A549 (cell line): ENCODE data around the gene GRK6. TPM values are rescaled to one million over a fixed set of nuclear protein-coding genes. Genes with fewer than 3 reads are reported as not detected.
A peak's percentile ranks its signal among the peaks of the same experiment; 100 is the strongest.
"Not testable (repeated sequence)": the region's sequence is repeated elsewhere in the genome, so short reads cannot be mapped to it uniquely, and the experiment has no call there.

ENCODE experiments used
- ATAC-seq, 2 experiments: fragments of 200-7000 bp in 1 of 2; fragments of >200 bp in 1 of 2; cut with Nextera tagmentation in 1 of 2; cut with Tn5 transposase in 1 of 2; 3 replicates each; pipeline versions ENCODE4 v1.8.0 to v1.9.1; 2018 to 2020; ENCODE audit warnings: mild to moderate bottlenecking in 1 of 2, moderate library complexity in 1 of 2
- CTCF ChIA-PET: fragments of 300-600 bp; sonication (Branson Sonifier 250); formaldehyde crosslinking; extraction: SDS; loops from one replicate; lab custom pipeline; 2021; ENCODE audit warnings: antibody characterized with exemption, inconsistent platforms; lab: Yijun Ruan, JAX
- POLR2A ChIA-PET: fragments of 350-600 bp; formaldehyde crosslinking; extraction: SDS; loops from one replicate; lab custom pipeline; 2021; ENCODE audit warnings: antibody characterized with exemption, inconsistent platforms; lab: Yijun Ruan, JAX
- DNase-seq, 2 experiments: peaks; one replicate each; pipeline versions ENCODE4 v3.0.0 to v3.0.0-alpha.2; 2011 to 2016; ENCODE audit warnings: low read depth in 1 of 2, low spot score in 1 of 2
- FAIRE-seq: peaks from 2 replicates; lab custom pipeline; 2011; peaks lifted over from hg19 to GRCh38; lab: Jason Lieb, UNC
- H3K27ac ChIP-seq, 2 experiments: fragments of >200 bp; sonication (Bioruptor Twin); formaldehyde crosslinking; 3 replicates each; pipeline ENCODE4 v1.5.1; 2016 to 2017
- H3K4me1 ChIP-seq: fragments of >200 bp; sonication (Bioruptor Twin); formaldehyde crosslinking; 3 replicates; pipeline ENCODE4 v1.6.1; 2016
- H3K4me2 ChIP-seq: fragments of >200 bp; sonication (Bioruptor Twin); formaldehyde crosslinking; 3 replicates; pipeline ENCODE4 v1.6.1; 2016
- H3K4me3 ChIP-seq: fragments of >200 bp; sonication (Bioruptor Twin); formaldehyde crosslinking; 3 replicates; pipeline ENCODE4 v1.5.1; 2016
- H3K9me3 ChIP-seq: fragments of >200 bp; sonication (Bioruptor Twin); formaldehyde crosslinking; 3 replicates; pipeline ENCODE4 v1.6.1; 2016
- BCL3 ChIP-seq: fragments of >200 bp; sonication (Bioruptor Twin); formaldehyde crosslinking; IDR thresholded peaks from 3 replicates; pipeline ENCODE4 v1.6.1; 2016
- BHLHE40 ChIP-seq: IDR thresholded peaks from 2 replicates; pipeline ENCODE4 v1.6.1; 2012; ENCODE audit warnings: low read depth, low read length, inconsistent platforms
- CBX8 ChIP-seq: fragments of 200-600 bp; sonication (generic); IDR thresholded peaks from 2 replicates; pipeline ENCODE4 v1.6.1; 2016
- CHD2 ChIP-seq: fragments of 150-350 bp; IDR thresholded peaks from 2 replicates; pipeline ENCODE4 v1.6.1; 2014; ENCODE audit warnings: low read length; ENCODE audit not compliant: partially characterized antibody
- CHD4 ChIP-seq: fragments of 200-600 bp; sonication (generic); IDR thresholded peaks from 2 replicates; pipeline ENCODE4 v1.6.1; 2016; ENCODE audit warnings: antibody characterized with exemption, mild to moderate bottlenecking, borderline replicate concordance
- E2F6 ChIP-seq: IDR thresholded peaks from 2 replicates; pipeline ENCODE4 v1.6.1; 2012; ENCODE audit warnings: low read depth, borderline replicate concordance
- GATA3 ChIP-seq: IDR thresholded peaks from 2 replicates; pipeline ENCODE4 v1.6.1; 2012; ENCODE audit warnings: borderline replicate concordance
- HEYL ChIP-seq: fragments of 250-450 bp; sonication (Bioruptor Pico); IDR thresholded peaks from 2 replicates; pipeline ENCODE4 v1.8.0; 2021; ENCODE audit warnings: mild to moderate bottlenecking, moderate library complexity
- HMGXB4 ChIP-seq: fragments of 250-450 bp; sonication (Bioruptor Pico); IDR thresholded peaks from 2 replicates; pipeline ENCODE4 v1.5.0; 2021; ENCODE audit warnings: mild to moderate bottlenecking, moderate library complexity, borderline replicate concordance
- HOXA7 ChIP-seq: fragments of 250-450 bp; sonication (Bioruptor Pico); IDR thresholded peaks from 2 replicates; pipeline ENCODE4 v1.5.0; 2020; ENCODE audit warnings: mild to moderate bottlenecking, moderate library complexity
- KDM5A ChIP-seq: fragments of 200-600 bp; sonication (generic); IDR thresholded peaks from 2 replicates; pipeline ENCODE4 v1.6.1; 2016; ENCODE audit warnings: antibody characterized with exemption, mild to moderate bottlenecking
- MAX ChIP-seq: IDR thresholded peaks from 2 replicates; pipeline ENCODE4 v1.6.1; 2012
- MYC ChIP-seq: IDR thresholded peaks from 2 replicates; pipeline ENCODE4 v1.6.1; 2012; ENCODE audit warnings: mild to moderate bottlenecking, inconsistent platforms, low read length, improper control_type of control experiment, borderline replicate concordance
- NR3C1 ChIP-seq: fragments of >200 bp; sonication (Bioruptor Twin); formaldehyde crosslinking; IDR thresholded peaks from 3 replicates; pipeline ENCODE4 v1.6.1; 2017
- POLR2A ChIP-seq: IDR thresholded peaks from 2 replicates; pipeline ENCODE4 v1.6.1; 2012; ENCODE audit warnings: mild to moderate bottlenecking, low read length
- SREBF2 ChIP-seq: fragments of 450-650 bp; IDR thresholded peaks from 2 replicates; pipeline ENCODE4 v1.6.1; 2014; ENCODE audit warnings: mild to moderate bottlenecking, moderate library complexity
- TFCP2L1 ChIP-seq: fragments of 250-450 bp; sonication (Bioruptor Pico); IDR thresholded peaks from 2 replicates; pipeline ENCODE4 v1.5.0; 2021; ENCODE audit warnings: mild to moderate bottlenecking
- ZNF302 ChIP-seq: fragments of 250-450 bp; sonication (Bioruptor Pico); IDR thresholded peaks from 2 replicates; pipeline ENCODE4 v1.9.0; 2021; ENCODE audit warnings: inconsistent platforms, mild to moderate bottlenecking, moderate library complexity
- WGBS: methylation state at CpG from one replicate; pipeline ENCODE4 v1.1.6; 2017; ENCODE audit errors: missing lambda C conversion rate; 5-methylcytosine and 5-hydroxymethylcytosine counted together
- polyA plus RNA-seq, 4 experiments: library from polyadenylated mRNA; depleted of rRNA in 3 of 4; stranded (reverse); fragments of >200 nt; fragmentation: RNase III in 1 of 4; extraction: RNeasy Plus Mini Kit Qiagen cat#74134 plus additional on column Dnase treatment in 1 of 4; gene quantifications; 2 replicates in 3 of 4; 3 replicates in 1 of 4; pipeline ENCODE4 v1.2.3, GENCODE V29; 2011 to 2017

The GRK6 gene
- polyA plus RNA-seq, 2 of the 4 experiments (the other 2 are of a cell fraction): 20.1 to 28.8 TPM

GRCh38 chr5:177420472-177420871, 6.0 kb upstream of the GRK6 start:
- POLR2A ChIA-PET, H3K4me3 ChIP-seq: not testable (repeated sequence)
- CTCF ChIA-PET: interaction anchor here (2.1 to 36.0 kb wide), 4 partner anchors 8 to 28 kb away, joined by 7 to 871 read pairs (median 142); partner anchors contain the start of gene PRR7

GRCh38 chr5:177421062-177421798, 5.2 kb upstream of the GRK6 start:
- CTCF ChIA-PET: interaction anchor here (1.0 to 36.0 kb wide), 5 partner anchors 9 to 31 kb away, joined by 3 to 871 read pairs (median 19); partner anchors contain the start of gene PRR7
- Histone ChIP-seq H3K4me1 (peaks cover 6% of the 10 kb centered on the region), H3K27ac (no peak overlapping the region), H3K9me3 (no peaks in the 10 kb centered on the region)
- WGBS: 70% methylated on average over 6 of the region's 6 CpGs
- DNase-seq: no peak
- TF ChIP-seq MYC (no peak), HMGXB4 (no peak), TFCP2L1 (CRISPR knock-in tag) (no peak), MAX (no peak)
- TF ChIP-seq, all 56 proteins: peak for 0
- POLR2A ChIA-PET: no interaction called here
- ATAC-seq (no peak), FAIRE-seq (no peak)
- no peak overlapping the region for H3K4me2 ChIP-seq
- H3K4me3 ChIP-seq: no peak overlapping the region

More at GRCh38 chr5:177420472-177420871, 6.0 kb upstream of the GRK6 start:
- ATAC-seq, H3K4me1 ChIP-seq, DNase-seq, H3K4me2 ChIP-seq, H3K27ac ChIP-seq, FAIRE-seq, H3K9me3 ChIP-seq: not testable (repeated sequence)
- WGBS: 54% methylated on average over 7 of the region's 7 CpGs

GRCh38 chr5:177423671-177424070, 2.8 kb upstream of the GRK6 start:
- 0 out of 2 replicates have a peak, but pooled peaks have one; percentile 12 for TF ChIP-seq POLR2A
- no peak for TF ChIP-seq SREBF2
- Histone ChIP-seq H3K4me2 (no peak overlapping the region), H3K4me3 (no peak overlapping the region), H3K4me1 (peaks cover 17% of the 10 kb centered on the region), H3K9me3 (no peaks in the 10 kb centered on the region), H3K27ac (no peak overlapping the region)
- DNase-seq: no peak
- FAIRE-seq: no peak
- ATAC-seq: no peak
- WGBS: 57% methylated on average over 2 of the region's 2 CpGs
- CTCF ChIA-PET: interaction anchor here (0.9 to 36.0 kb wide), 10 partner anchors 9 to 114 kb away, joined by 3 to 871 read pairs (median 6); partner anchors contain the start of gene PRR7
- POLR2A ChIA-PET: no interaction called here

- POLR2A ChIA-PET: interaction anchor here (0.6 to 3.0 kb wide), 5 partner anchors 10 to 22 kb away, joined by 3 to 41 read pairs (median 13); partner anchors contain the start of gene PRR7
- H3K4me3 ChIP-seq: peak overlapping the region; percentile 44
These were observed 1.2 kb upstream of the GRK6 start for GRCh38 chr5:177425196-177425800.

GRCh38 chr5:177425801-177426565, 493 bp upstream of the GRK6 start:
- H3K27ac ChIP-seq: peak overlapping the region; percentile 82 to 87
- ATAC-seq (peak; percentile 82 to 95), DNase-seq (peak; percentile 99 to 100), FAIRE-seq (peak; percentile 61)
- ChIA-PET POLR2A (interaction anchor here (0.6 to 3.0 kb wide), 20 partner anchors 11 to 312 kb away, joined by 3 to 41 read pairs (median 5); partner anchors contain the start of gene PRR7), CTCF (interaction anchor here (0.6 to 36.0 kb wide), 6 partner anchors 22 to 75 kb away, joined by 3 to 871 read pairs (median 4); partner anchors contain the start of gene PRR7)
- H3K4me3 ChIP-seq: peak overlapping the region; percentile 44
- H3K9me3 ChIP-seq: no peaks in the 10 kb centered on the region
- under 1% methylated on average over 37 of the region's 52 CpGs for WGBS
- H3K4me1 ChIP-seq: peaks cover 17% of the 10 kb centered on the region
- H3K4me2 ChIP-seq: peak overlapping the region; percentile 80
- TF ChIP-seq ZNF302 (CRISPR knock-in tag): no peak
- no peak for TF ChIP-seq KDM5A
- peak; percentile 66; the same call in 1 of the 2 replicates for TF ChIP-seq E2F6
- no peak for TF ChIP-seq GATA3
- TF ChIP-seq HOXA7 (CRISPR knock-in tag): no peak; the same call in 1 of the 2 replicates
- no peak for TF ChIP-seq BHLHE40
- peak; percentile 78; the same call in 2 of the 3 replicates for TF ChIP-seq BCL3
- TF ChIP-seq POLR2A: no peak; the same call in none of the 2 replicates
- peak; percentile 10 for TF ChIP-seq CHD2
- TF ChIP-seq CBX8: no peak
- no peak for TF ChIP-seq HEYL (CRISPR knock-in tag)
- TF ChIP-seq MAX: peak; percentile 70; the same call in 1 of the 2 replicates
- peak; percentile 49; the same call in 1 of the 2 replicates for TF ChIP-seq MYC
- peak; percentile 70; the same call in 1 of the 2 replicates for TF ChIP-seq TFCP2L1 (CRISPR knock-in tag)

More at GRCh38 chr5:177425196-177425800, 1.2 kb upstream of the GRK6 start:
- H3K4me1 ChIP-seq: peaks cover 17% of the 10 kb centered on the region
- H3K27ac ChIP-seq: peak overlapping the region; percentile 82 to 87
- CTCF ChIA-PET: interaction anchor here (1.0 to 36.0 kb wide), 4 partner anchors 17 to 35 kb away, joined by 3 to 871 read pairs (median 78); partner anchors contain the start of gene PRR7
- TF ChIP-seq CHD4 (peak; percentile 93; the same call in 1 of the 2 replicates), NR3C1 (no peak)
- DNase-seq (no peak), ATAC-seq (no peak), FAIRE-seq (no peak)
- WGBS: 65% methylated on average over 13 of the region's 13 CpGs
- peak overlapping the region; percentile 80 for H3K4me2 ChIP-seq
- no peaks in the 10 kb centered on the region for H3K9me3 ChIP-seq
